GM18511 (cell line): ENCODE measurements around the gene REXO4.
A peak's percentile ranks its signal among the peaks of the same experiment; 100 is the strongest.
"Not testable (repeated sequence)": the region's sequence is repeated elsewhere in the genome, so short reads cannot be mapped to it uniquely, and the experiment has no call there.

Experiments used
- ATAC-seq: cut with Tn5 transposase; IDR thresholded peaks from one replicate; pipeline ENCODE4 v1.9.1; 2021; ENCODE audit warnings: mild to moderate bottlenecking, moderate library complexity; ENCODE audit not compliant: unreplicated experiment

The REXO4 gene

GRCh38 chr9:133390713-133391112, 27.1 kb downstream of the REXO4 start:
- ATAC-seq: no peak

- no peak for ATAC-seq
Observed at GRCh38 chr9:133389562-133389961, 28.2 kb downstream of the REXO4 start.

GRCh38 chr9:133389025-133389557, 28.7 kb downstream of the REXO4 start:
- ATAC-seq: no peak

- ATAC-seq: no peak
Observed at GRCh38 chr9:133387680-133388079, 30.1 kb downstream of the REXO4 start.

- ATAC-seq: no peak
Observed at GRCh38 chr9:133386338-133386737, 31.5 kb downstream of the REXO4 start.

GRCh38 chr9:133385452-133385851, 32.4 kb downstream of the REXO4 start:
- ATAC-seq: no peak

- no peak for ATAC-seq
Observed at GRCh38 chr9:133384736-133385321, 33.0 kb downstream of the REXO4 start.

- no peak for ATAC-seq
Observed at GRCh38 chr9:133383438-133383837, 34.4 kb downstream of the REXO4 start.

- ATAC-seq: no peak
Observed at GRCh38 chr9:133382507-133383141, 35.2 kb downstream of the REXO4 start.

- ATAC-seq: no peak
Observed at GRCh38 chr9:133380734-133381133, 37.1 kb downstream of the REXO4 start.

- ATAC-seq: no peak
Observed at GRCh38 chr9:133379153-133380086, 38.4 kb downstream of the REXO4 start.

GRCh38 chr9:133378408-133378962, 39.3 kb downstream of the REXO4 start:
- no peak for ATAC-seq

- no peak for ATAC-seq
Observed at GRCh38 chr9:133377721-133378216, 40.0 kb downstream of the REXO4 start.

- not testable (repeated sequence) for ATAC-seq
Observed at GRCh38 chr9:133377280-133377679, 40.5 kb downstream of the REXO4 start.

- ATAC-seq: peak; percentile 88
Observed at GRCh38 chr9:133375724-133376654, 41.8 kb downstream of the REXO4 start, which contains the start of the genes STKLD1 and SURF4. TSS of gene STKLD1 (plus strand) at chr9:133376366. CDS start at chr9:133376474, 108 bp downstream. TSS of gene SURF4 (minus strand) at chr9:133376060. CDS start at chr9:133375969, 91 bp downstream.

- ATAC-seq: peak; percentile 28
Observed at GRCh38 chr9:133375116-133375723, 42.6 kb downstream of the REXO4 start.

GRCh38 chr9:133374612-133375115, 43.1 kb downstream of the REXO4 start:
- no peak for ATAC-seq

- no peak for ATAC-seq
Observed at GRCh38 chr9:133372144-133372543, 45.7 kb downstream of the REXO4 start.

- ATAC-seq: no peak
Observed at GRCh38 chr9:133371261-133371711, 46.5 kb downstream of the REXO4 start.
